ENCODE results near the gene DUS1L.

Gene DUS1L

DNA sequence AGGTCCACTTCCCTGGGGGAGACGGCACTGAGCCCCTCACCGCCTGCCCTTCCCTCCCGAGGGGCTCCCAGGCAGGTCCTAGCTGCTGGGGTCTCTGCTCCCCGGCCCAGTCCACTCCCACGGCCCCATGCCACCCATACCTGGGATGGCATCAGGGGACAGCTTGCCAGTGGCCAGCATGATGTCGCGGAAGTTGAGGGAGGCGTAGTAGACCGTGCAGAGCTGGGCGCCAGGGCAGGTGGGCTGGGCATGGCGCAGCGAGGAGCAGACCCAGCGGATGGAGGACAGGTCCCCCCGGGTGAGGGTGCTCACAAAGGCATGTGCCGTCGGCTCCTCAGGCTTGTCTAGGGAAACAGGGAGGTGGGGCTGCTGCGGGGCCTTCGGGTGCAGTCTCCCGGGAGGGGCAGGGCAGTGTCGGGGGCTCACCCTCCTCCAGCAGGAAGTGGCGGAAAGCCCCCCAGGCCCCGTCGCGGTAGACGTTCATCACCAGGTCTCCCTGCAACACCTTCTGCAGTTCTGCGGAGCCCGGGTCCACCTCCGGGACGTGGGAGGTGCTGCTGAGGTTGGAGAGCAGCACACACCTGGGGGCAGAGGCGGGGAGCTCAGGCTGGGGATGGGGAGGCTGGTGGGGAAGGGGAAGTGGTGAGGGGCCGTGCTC lies 18.9 kb upstream of the DUS1L start:
- ATAC-seq (ENCODE audit: low read depth) (no peak), DNase-seq (ENCODE audit: low spot score) (no peak)
- H3K9me3 ChIP-seq (ENCODE audit: severe bottlenecking), result no peaks in the 10 kb centered on the region
- H3K27me3 ChIP-seq (ENCODE audit: insufficient read depth, poor library complexity, severe bottlenecking), result no peaks in the 10 kb centered on the region
- peaks cover 99% of the 10 kb centered on the region for H3K36me3 ChIP-seq (ENCODE audit: low read depth)
- no peak overlapping the region for H3K27ac ChIP-seq (ENCODE audit: poor library complexity, severe bottlenecking)
- no peak overlapping the region for H3K4me3 ChIP-seq (ENCODE audit: severe bottlenecking)
- TF ChIP-seq, protein P1, sequence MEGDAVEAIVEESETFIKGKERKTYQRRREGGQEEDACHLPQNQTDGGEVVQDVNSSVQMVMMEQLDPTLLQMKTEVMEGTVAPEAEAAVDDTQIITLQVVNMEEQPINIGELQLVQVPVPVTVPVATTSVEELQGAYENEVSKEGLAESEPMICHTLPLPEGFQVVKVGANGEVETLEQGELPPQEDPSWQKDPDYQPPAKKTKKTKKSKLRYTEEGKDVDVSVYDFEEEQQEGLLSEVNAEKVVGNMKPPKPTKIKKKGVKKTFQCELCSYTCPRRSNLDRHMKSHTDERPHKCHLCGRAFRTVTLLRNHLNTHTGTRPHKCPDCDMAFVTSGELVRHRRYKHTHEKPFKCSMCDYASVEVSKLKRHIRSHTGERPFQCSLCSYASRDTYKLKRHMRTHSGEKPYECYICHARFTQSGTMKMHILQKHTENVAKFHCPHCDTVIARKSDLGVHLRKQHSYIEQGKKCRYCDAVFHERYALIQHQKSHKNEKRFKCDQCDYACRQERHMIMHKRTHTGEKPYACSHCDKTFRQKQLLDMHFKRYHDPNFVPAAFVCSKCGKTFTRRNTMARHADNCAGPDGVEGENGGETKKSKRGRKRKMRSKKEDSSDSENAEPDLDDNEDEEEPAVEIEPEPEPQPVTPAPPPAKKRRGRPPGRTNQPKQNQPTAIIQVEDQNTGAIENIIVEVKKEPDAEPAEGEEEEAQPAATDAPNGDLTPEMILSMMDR (IDR thresholded peaks at IDR 0.05; ENCODE audit: poor library complexity, severe bottlenecking), result no peak
- no peaks in the 10 kb centered on the region for H3K4me1 ChIP-seq (ENCODE audit: insufficient read depth, poor library complexity, severe bottlenecking)

DNA sequence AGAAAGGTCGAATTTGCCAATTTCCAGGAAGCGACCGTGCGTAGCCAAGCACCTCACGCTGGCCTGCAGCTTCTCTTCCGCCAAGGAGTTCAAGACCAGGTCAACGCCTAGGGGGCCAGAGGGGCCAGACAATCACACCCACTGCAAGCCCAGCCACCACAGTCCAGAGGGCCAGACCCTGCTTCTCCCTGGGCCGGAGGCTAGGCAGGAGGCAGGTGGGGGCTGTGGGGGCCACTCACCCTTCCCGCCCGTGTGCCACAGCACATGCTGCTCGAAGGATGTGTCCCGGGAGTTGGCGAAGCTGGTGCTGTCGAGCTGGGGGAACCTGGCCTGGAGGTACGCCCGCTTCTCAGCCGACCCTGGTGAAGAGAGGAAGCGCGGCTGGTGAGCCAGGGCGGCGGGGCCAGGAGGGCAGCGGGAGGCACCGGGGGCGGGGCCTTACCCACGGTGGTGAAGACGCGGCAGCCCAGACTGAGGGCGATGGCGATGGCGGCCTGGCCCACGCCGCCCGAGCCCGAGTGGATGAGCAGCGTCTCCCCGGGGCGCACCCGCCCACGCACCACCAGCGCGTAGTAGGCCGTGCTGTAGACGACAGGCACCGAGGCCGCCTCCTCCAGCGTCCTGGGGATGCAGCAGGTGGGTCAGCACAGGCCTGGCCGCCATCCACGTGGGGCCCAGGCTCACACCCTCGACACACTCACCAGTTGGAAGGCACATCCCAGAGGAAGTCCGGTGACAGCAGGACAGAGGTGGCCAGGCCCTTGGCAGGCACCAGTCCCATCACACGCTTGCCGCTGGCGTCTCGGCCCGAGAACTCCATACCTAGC lies 18.1 kb upstream of the DUS1L start:
- Histone ChIP-seq H3K4me3 (ENCODE audit: severe bottlenecking) (no peak overlapping the region), H3K36me3 (ENCODE audit: low read depth) (peaks cover 96% of the 10 kb centered on the region), H3K4me1 (ENCODE audit: insufficient read depth, poor library complexity, severe bottlenecking) (no peaks in the 10 kb centered on the region), H3K27me3 (ENCODE audit: insufficient read depth, poor library complexity, severe bottlenecking) (no peaks in the 10 kb centered on the region), H3K9me3 (ENCODE audit: severe bottlenecking) (no peaks in the 10 kb centered on the region), H3K27ac (ENCODE audit: poor library complexity, severe bottlenecking) (no peak overlapping the region)
- DNase-seq (ENCODE audit: low spot score) (no peak), ATAC-seq (ENCODE audit: low read depth) (no peak)
- TF ChIP-seq, protein P1 (IDR thresholded peaks at IDR 0.05; ENCODE audit: poor library complexity, severe bottlenecking), result no peak

DNA sequence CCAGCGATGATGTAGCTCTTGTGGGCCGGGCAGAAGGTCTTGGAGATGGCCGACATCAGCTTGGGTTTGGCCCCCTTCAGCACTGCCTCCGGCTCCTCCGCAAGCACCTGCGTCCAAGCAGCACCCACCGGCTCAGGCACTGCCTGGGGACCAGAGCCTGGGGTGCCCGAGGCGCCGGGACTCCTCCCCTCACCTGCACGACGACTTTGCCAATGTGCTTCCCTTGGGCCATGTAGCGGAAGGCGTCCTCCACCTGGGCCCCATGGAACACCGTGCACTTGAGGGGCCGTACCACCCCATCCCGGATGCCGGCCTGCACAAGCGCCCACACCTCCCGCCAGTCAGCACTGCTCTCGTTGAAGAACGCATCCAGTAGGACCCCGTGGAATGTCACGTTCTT lies 17.4 kb upstream of the DUS1L start:
- Histone ChIP-seq H3K27me3 (ENCODE audit: insufficient read depth, poor library complexity, severe bottlenecking) (no peaks in the 10 kb centered on the region), H3K9me3 (ENCODE audit: severe bottlenecking) (no peaks in the 10 kb centered on the region), H3K27ac (ENCODE audit: poor library complexity, severe bottlenecking) (no peak overlapping the region), H3K36me3 (ENCODE audit: low read depth) (peaks cover 94% of the 10 kb centered on the region), H3K4me3 (ENCODE audit: severe bottlenecking) (no peak overlapping the region), H3K4me1 (ENCODE audit: insufficient read depth, poor library complexity, severe bottlenecking) (no peaks in the 10 kb centered on the region)
- ATAC-seq (ENCODE audit: low read depth) (no peak), DNase-seq (ENCODE audit: low spot score) (no peak)
- TF ChIP-seq, protein P1 (IDR thresholded peaks at IDR 0.05; ENCODE audit: poor library complexity, severe bottlenecking), result no peak

DNA sequence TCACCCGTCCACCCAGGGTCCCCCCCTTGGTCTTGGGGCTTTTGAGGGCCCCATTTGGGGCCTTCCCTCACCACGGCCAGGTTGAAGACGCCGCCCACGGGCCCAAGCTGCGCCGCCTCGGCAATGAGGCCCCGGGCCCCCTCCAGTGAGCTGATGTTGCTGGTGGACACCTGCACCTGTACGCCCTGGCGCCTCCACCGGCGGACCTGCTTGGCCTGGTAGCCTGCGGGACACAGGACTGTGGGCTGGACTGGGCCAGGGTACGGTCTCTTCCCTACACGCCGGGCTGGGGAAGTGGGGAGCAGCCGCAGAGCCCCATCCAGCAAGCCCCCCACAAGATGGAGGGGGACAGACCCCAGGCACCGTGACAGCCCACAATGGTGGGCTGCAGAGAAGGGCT lies 16.9 kb upstream of the DUS1L start:
- TF ChIP-seq, protein P1 (IDR thresholded peaks at IDR 0.05; ENCODE audit: poor library complexity, severe bottlenecking), result no peak
- Histone ChIP-seq H3K4me3 (ENCODE audit: severe bottlenecking) (no peak overlapping the region), H3K9me3 (ENCODE audit: severe bottlenecking) (no peaks in the 10 kb centered on the region), H3K27ac (ENCODE audit: poor library complexity, severe bottlenecking) (no peak overlapping the region), H3K36me3 (ENCODE audit: low read depth) (peaks cover 93% of the 10 kb centered on the region), H3K27me3 (ENCODE audit: insufficient read depth, poor library complexity, severe bottlenecking) (no peaks in the 10 kb centered on the region), H3K4me1 (ENCODE audit: insufficient read depth, poor library complexity, severe bottlenecking) (no peaks in the 10 kb centered on the region)
- ATAC-seq (ENCODE audit: low read depth) (no peak), DNase-seq (ENCODE audit: low spot score) (no peak)

DNA sequence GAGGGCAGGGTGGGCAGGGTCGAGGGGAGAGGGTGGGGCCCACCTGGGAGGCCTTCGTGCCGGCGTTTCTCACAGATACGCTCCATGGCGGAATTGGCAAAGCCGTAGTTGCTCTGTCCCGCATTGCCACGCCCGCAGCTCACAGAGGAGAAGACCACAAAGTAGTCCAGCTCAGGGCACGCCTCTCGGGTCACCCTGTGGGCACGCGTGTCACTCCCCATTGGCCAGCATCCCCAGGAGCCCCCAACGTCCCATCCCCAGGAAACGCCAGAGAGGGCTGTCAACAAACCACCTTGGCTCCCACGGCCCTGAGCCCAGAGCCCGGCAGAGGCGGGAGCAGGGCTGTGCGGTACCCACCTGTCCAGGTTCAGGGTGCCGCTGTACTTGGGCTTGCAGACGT lies 16.4 kb upstream of the DUS1L start:
- Histone ChIP-seq H3K27ac (ENCODE audit: poor library complexity, severe bottlenecking) (no peak overlapping the region), H3K4me1 (ENCODE audit: insufficient read depth, poor library complexity, severe bottlenecking) (no peaks in the 10 kb centered on the region), H3K36me3 (ENCODE audit: low read depth) (peaks cover 88% of the 10 kb centered on the region), H3K4me3 (ENCODE audit: severe bottlenecking) (no peak overlapping the region), H3K9me3 (ENCODE audit: severe bottlenecking) (no peaks in the 10 kb centered on the region), H3K27me3 (ENCODE audit: insufficient read depth, poor library complexity, severe bottlenecking) (no peaks in the 10 kb centered on the region)
- DNase-seq (ENCODE audit: low spot score) (no peak), ATAC-seq (ENCODE audit: low read depth) (no peak)
- TF ChIP-seq, protein P1 (IDR thresholded peaks at IDR 0.05; ENCODE audit: poor library complexity, severe bottlenecking), result no peak
